Endodermal cell (in vitro differentiated cells): ENCODE measurements around the gene ARRDC2. TPM values are rescaled to one million over a fixed set of nuclear protein-coding genes. Genes with fewer than 3 reads are reported as not detected.

Source experiments
- DNase-seq: peaks from one replicate; pipeline ENCODE4 v3.0.0-alpha.2; 2017
- H3K27ac ChIP-seq: 2 replicates; pipeline ENCODE4 v1.5.1; 2013; ENCODE audit warnings: mild to moderate bottlenecking, low read depth, low read length, moderate library complexity
- H3K27me3 ChIP-seq: 2 replicates; pipeline ENCODE4 v1.6.1; 2013; ENCODE audit warnings: mild to moderate bottlenecking, low read length, moderate library complexity; ENCODE audit not compliant: insufficient read depth, control insufficient read depth, poor library complexity, severe bottlenecking
- H3K36me3 ChIP-seq: 2 replicates; pipeline ENCODE4 v1.7.0; 2013; ENCODE audit warnings: mild to moderate bottlenecking, low read length, moderate library complexity; ENCODE audit not compliant: control insufficient read depth, insufficient read depth
- H3K4me1 ChIP-seq: one replicate; pipeline ENCODE4 v1.7.0; 2013; ENCODE audit warnings: low read length; ENCODE audit not compliant: control insufficient read depth, insufficient read depth
- H3K4me3 ChIP-seq: 2 replicates; pipeline ENCODE4 v1.5.1; 2013; ENCODE audit warnings: mild to moderate bottlenecking, low read length, moderate library complexity
- H3K9ac ChIP-seq: 2 replicates; pipeline ENCODE4 v1.6.1; 2013; ENCODE audit warnings: mild to moderate bottlenecking, low read length, moderate library complexity; ENCODE audit not compliant: poor library complexity, severe bottlenecking; ENCODE audit errors: extremely low read depth
- H3K9me3 ChIP-seq: 2 replicates; pipeline ENCODE4 v1.6.1; 2013; ENCODE audit warnings: mild to moderate bottlenecking, low read length, moderate library complexity; ENCODE audit not compliant: control insufficient read depth
- H3K27ac Mint-ChIP-seq: 2 replicates; pipeline ENCODE4 v1.8.0; 2020; ENCODE audit warnings: mixed read lengths
- H3K27me3 Mint-ChIP-seq: 2 replicates; pipeline ENCODE4 v1.8.0; 2021; ENCODE audit warnings: mild to moderate bottlenecking, mixed read lengths; ENCODE audit not compliant: insufficient read depth
- H3K36me3 Mint-ChIP-seq: 2 replicates; pipeline ENCODE4 v1.8.0; 2020; ENCODE audit warnings: low read depth, mixed read lengths
- H3K4me1 Mint-ChIP-seq: 2 replicates; pipeline ENCODE4 v1.8.0; 2020; ENCODE audit warnings: mixed read lengths
- H3K4me3 Mint-ChIP-seq: 2 replicates; pipeline ENCODE4 v1.8.0; 2020; ENCODE audit warnings: mild to moderate bottlenecking, moderate library complexity, mixed read lengths
- H3K9me3 Mint-ChIP-seq: 2 replicates; pipeline ENCODE4 v1.8.0; 2020; ENCODE audit warnings: mild to moderate bottlenecking, mixed read lengths
- WGBS, 2 experiments: methylation state at CpG; one replicate each; pipeline versions ENCODE4 v1.1.5 to v1.1.7; 2013; ENCODE audit warnings: missing lambda C conversion rate in 2 of 2, mixed read lengths in 1 of 2; ENCODE audit not compliant: insufficient coverage in 1 of 2, insufficient read length in 1 of 2; 5-methylcytosine and 5-hydroxymethylcytosine counted together
- total RNA-seq, 2 donors: library from RNA; stranded (reverse); fragmentation: NEBNext Ultra II Directional in 1 of 2; extraction: Animal tissue kit (Norgen Biotek cat#: 25700) in 1 of 2; gene quantifications; 2 replicates in 1 of 2; 3 replicates in 1 of 2; pipeline ENCODE4 v1.2.1, GENCODE V29; 2021
- TF ChIP-seq, protein P1 (sequence below): fragments of 200-600 bp; sonication (generic); conservative IDR thresholded peaks from 2 replicates; pipeline ENCODE4 v1.5.0; 2021; ENCODE audit warnings: antibody characterized with exemption, mild to moderate bottlenecking

The ARRDC2 gene
- total RNA-seq, 2 donors from 2014 or later = 6.8 to 7.0 TPM

DNA sequence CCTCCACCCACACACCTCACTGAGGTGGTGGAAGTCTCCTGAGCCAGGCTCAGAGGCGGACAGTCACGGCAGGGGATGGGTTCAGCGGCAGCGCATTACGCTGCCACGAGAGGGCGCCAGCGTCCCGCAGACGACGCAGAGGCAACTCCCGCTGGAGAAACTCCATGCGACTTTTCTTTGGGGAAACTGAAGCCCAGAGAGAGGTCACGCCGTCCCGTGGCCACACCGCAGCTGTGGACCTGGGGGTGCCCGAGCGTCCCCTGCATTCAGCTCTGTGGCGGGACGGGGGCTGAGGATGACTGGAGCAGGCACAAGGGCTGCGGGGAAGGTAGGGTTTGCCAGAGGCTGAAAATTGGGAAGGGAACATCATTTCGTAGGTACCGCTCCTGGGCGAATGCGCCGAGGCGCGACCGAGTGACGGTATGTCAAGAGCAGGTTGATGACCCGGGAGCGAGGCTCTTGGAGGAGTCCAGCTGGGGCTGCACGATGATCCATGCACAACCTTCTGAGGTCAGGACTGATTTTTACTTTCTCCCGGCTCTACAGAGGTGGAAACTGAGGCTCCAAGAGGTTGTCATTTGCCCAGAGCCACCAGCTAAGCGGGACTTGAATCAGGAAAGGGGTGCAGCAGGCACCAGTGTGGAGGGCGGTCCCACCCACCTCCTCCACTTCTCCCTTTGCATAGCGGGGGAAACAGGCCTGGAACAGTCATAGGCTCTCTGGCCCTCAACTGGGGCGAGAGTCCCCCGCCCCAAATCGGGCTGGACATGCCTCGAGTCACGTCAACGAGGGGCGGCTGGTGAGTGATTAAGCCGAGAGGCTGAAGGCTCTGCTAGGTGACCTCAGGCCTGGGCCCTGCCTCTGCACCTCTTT, 690 bp upstream of the ARRDC2 start:
- Histone ChIP-seq H3K9ac (no peak overlapping the region), H3K9me3 (no peaks in the 10 kb centered on the region), H3K27me3 (peaks cover 2% of the 10 kb centered on the region), H3K36me3 (peaks cover 5% of the 10 kb centered on the region), H3K27ac (no peak overlapping the region), H3K4me1 (peaks cover 4% of the 10 kb centered on the region), H3K4me3 (peak overlapping the region; percentile 81)
- peaks cover 2% of the 10 kb centered on the region for H3K4me1 Mint-ChIP-seq
- WGBS, 2 experiments = 5 to 6% methylated on average over 32 to 46 of the region's 46 CpGs
- H3K9me3 Mint-ChIP-seq = peaks cover 7% of the 10 kb centered on the region
- H3K36me3 Mint-ChIP-seq = peaks cover 13% of the 10 kb centered on the region
- H3K27me3 Mint-ChIP-seq = peaks cover 4% of the 10 kb centered on the region
- TF ChIP-seq, protein P1, sequence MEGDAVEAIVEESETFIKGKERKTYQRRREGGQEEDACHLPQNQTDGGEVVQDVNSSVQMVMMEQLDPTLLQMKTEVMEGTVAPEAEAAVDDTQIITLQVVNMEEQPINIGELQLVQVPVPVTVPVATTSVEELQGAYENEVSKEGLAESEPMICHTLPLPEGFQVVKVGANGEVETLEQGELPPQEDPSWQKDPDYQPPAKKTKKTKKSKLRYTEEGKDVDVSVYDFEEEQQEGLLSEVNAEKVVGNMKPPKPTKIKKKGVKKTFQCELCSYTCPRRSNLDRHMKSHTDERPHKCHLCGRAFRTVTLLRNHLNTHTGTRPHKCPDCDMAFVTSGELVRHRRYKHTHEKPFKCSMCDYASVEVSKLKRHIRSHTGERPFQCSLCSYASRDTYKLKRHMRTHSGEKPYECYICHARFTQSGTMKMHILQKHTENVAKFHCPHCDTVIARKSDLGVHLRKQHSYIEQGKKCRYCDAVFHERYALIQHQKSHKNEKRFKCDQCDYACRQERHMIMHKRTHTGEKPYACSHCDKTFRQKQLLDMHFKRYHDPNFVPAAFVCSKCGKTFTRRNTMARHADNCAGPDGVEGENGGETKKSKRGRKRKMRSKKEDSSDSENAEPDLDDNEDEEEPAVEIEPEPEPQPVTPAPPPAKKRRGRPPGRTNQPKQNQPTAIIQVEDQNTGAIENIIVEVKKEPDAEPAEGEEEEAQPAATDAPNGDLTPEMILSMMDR = peak; percentile 99
- peak; percentile 95 for DNase-seq
- peak overlapping the region; percentile 80 for H3K27ac Mint-ChIP-seq
- H3K4me3 Mint-ChIP-seq = peak overlapping the region; percentile 54

DNA sequence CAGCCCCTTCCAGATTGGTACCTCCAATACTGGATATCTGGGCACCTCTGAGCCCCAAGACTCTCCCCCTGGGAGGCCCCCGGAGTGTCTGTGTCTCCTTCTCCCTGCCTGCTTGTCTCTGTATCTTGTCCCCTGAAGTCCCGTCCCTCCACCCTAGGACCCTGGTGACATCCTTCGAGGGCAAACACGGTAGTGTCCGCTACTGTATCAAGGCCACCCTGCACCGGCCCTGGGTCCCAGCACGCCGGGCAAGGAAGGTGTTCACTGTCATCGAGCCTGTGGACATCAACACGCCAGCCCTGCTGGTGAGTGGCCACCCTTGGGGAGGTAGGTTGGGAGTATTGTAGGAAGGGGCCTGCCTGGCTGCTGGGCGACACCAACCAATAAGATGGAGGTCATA, 844 bp downstream of the ARRDC2 start:
- Histone ChIP-seq H3K9ac (no peak overlapping the region), H3K9me3 (no peaks in the 10 kb centered on the region), H3K36me3 (peaks cover 9% of the 10 kb centered on the region), H3K27me3 (no peaks in the 10 kb centered on the region), H3K27ac (no peak overlapping the region), H3K4me3 (no peak overlapping the region), H3K4me1 (peaks cover 4% of the 10 kb centered on the region)
- TF ChIP-seq, protein P1 = no peak
- Mint-ChIP-seq H3K36me3 (peaks cover 21% of the 10 kb centered on the region), H3K27me3 (no peaks in the 10 kb centered on the region), H3K4me1 (peaks cover 2% of the 10 kb centered on the region), H3K27ac (no peak overlapping the region), H3K4me3 (peak overlapping the region; percentile 12), H3K9me3 (peaks cover 7% of the 10 kb centered on the region)
- no peak for DNase-seq
- WGBS, 2 experiments = 90 to 95% methylated on average over 6 to 11 of the region's 11 CpGs

DNA sequence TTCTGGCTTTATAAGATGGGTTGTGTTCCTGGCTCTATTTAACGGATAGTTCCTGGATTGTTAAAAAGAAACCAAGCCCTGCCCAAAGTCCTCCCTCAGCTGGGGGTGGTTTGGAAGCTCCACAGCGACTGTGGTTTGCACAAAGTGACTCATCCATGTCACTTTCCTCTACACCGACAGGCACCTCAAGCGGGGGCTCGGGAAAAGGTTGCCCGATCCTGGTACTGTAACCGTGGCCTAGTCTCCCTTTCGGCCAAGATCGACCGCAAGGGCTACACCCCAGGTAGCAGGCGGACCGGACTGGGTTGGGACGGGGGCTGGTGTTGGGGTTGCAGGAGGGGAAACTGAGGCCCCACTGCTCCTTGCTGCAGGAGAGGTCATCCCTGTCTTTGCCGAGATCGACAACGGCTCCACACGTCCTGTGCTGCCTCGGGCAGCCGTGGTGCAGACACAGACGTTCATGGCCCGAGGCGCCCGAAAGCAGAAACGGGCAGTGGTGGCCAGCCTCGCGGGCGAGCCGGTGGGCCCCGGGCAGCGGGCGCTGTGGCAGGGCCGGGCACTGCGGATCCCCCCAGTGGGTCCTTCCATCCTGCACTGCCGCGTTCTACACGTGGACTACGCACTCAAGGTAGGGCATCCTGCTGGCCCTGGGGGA, 1.6 kb downstream of the ARRDC2 start:
- no peaks in the 10 kb centered on the region for H3K27me3 ChIP-seq
- Mint-ChIP-seq H3K4me3 (no peak overlapping the region), H3K9me3 (peaks cover 7% of the 10 kb centered on the region), H3K27me3 (no peaks in the 10 kb centered on the region), H3K36me3 (peaks cover 21% of the 10 kb centered on the region), H3K27ac (no peak overlapping the region), H3K4me1 (peaks cover 2% of the 10 kb centered on the region)
- H3K4me1 ChIP-seq = peaks cover 4% of the 10 kb centered on the region
- WGBS, 2 experiments = 94 to 98% methylated on average over 13 to 37 of the region's 37 CpGs
- peaks cover 9% of the 10 kb centered on the region for H3K36me3 ChIP-seq
- no peak overlapping the region for H3K9ac ChIP-seq
- no peak overlapping the region for H3K4me3 ChIP-seq
- H3K27ac ChIP-seq = no peak overlapping the region
- TF ChIP-seq, protein P1 = no peak
- H3K9me3 ChIP-seq = no peaks in the 10 kb centered on the region
- DNase-seq = no peak
